WTC11 (cell line): Measurements from ENCODE around the gene CNDP2.

Experiments used
- CREM ChIP-seq: sonication (generic); formaldehyde crosslinking; IDR thresholded peaks from 2 replicates; pipeline ENCODE4 v1.8.1; 2022; ENCODE audit warnings: mild to moderate bottlenecking, missing genetic modification reagents, moderate library complexity
- FOXK1 ChIP-seq: sonication (generic); formaldehyde crosslinking; IDR thresholded peaks from 2 replicates; pipeline ENCODE4 v1.8.0; 2022; ENCODE audit warnings: mild to moderate bottlenecking, moderate library complexity, missing genetic modification reagents
- IRF2 ChIP-seq: sonication (generic); formaldehyde crosslinking; IDR thresholded peaks from 2 replicates; pipeline ENCODE4 v1.8.0; 2022; ENCODE audit warnings: low read depth, missing genetic modification reagents, borderline replicate concordance
- NFYB ChIP-seq: sonication (generic); formaldehyde crosslinking; conservative IDR thresholded peaks from 2 replicates; pipeline ENCODE4 v1.8.0; 2022; ENCODE audit warnings: low read depth, missing genetic modification reagents
- USF2 ChIP-seq: sonication (generic); formaldehyde crosslinking; IDR thresholded peaks from 2 replicates; pipeline ENCODE4 v1.8.1; 2023; ENCODE audit warnings: mild to moderate bottlenecking, missing genetic modification reagents, moderate library complexity
- ZNF263 ChIP-seq: sonication (generic); formaldehyde crosslinking; IDR thresholded peaks from 2 replicates; pipeline ENCODE4 v1.8.1; 2022; ENCODE audit warnings: low read depth, mild to moderate bottlenecking, moderate library complexity, missing genetic modification reagents
- TF ChIP-seq, protein P1 (sequence below): fragments of 200-600 bp; IDR thresholded peaks from 2 replicates; pipeline ENCODE4 v1.8.0; 2022; ENCODE audit warnings: antibody characterized with exemption
- TF ChIP-seq, protein P2 (sequence below): sonication (generic); formaldehyde crosslinking; conservative IDR thresholded peaks from 2 replicates; pipeline ENCODE4 v1.8.1; 2023; ENCODE audit warnings: mild to moderate bottlenecking, low read depth, missing genetic modification reagents, moderate library complexity

- TF ChIP-seq, protein P1, sequence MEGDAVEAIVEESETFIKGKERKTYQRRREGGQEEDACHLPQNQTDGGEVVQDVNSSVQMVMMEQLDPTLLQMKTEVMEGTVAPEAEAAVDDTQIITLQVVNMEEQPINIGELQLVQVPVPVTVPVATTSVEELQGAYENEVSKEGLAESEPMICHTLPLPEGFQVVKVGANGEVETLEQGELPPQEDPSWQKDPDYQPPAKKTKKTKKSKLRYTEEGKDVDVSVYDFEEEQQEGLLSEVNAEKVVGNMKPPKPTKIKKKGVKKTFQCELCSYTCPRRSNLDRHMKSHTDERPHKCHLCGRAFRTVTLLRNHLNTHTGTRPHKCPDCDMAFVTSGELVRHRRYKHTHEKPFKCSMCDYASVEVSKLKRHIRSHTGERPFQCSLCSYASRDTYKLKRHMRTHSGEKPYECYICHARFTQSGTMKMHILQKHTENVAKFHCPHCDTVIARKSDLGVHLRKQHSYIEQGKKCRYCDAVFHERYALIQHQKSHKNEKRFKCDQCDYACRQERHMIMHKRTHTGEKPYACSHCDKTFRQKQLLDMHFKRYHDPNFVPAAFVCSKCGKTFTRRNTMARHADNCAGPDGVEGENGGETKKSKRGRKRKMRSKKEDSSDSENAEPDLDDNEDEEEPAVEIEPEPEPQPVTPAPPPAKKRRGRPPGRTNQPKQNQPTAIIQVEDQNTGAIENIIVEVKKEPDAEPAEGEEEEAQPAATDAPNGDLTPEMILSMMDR = no peak
- no peak for TF ChIP-seq CREM (CRISPR knock-in tag)
- TF ChIP-seq FOXK1 (CRISPR knock-in tag) = no peak
- TF ChIP-seq IRF2 (CRISPR knock-in tag) = no peak
- TF ChIP-seq ZNF263 = no peak
- TF ChIP-seq NFYB (CRISPR knock-in tag) = no peak
- no peak for TF ChIP-seq USF2 (CRISPR knock-in tag)
- TF ChIP-seq, protein P2, sequence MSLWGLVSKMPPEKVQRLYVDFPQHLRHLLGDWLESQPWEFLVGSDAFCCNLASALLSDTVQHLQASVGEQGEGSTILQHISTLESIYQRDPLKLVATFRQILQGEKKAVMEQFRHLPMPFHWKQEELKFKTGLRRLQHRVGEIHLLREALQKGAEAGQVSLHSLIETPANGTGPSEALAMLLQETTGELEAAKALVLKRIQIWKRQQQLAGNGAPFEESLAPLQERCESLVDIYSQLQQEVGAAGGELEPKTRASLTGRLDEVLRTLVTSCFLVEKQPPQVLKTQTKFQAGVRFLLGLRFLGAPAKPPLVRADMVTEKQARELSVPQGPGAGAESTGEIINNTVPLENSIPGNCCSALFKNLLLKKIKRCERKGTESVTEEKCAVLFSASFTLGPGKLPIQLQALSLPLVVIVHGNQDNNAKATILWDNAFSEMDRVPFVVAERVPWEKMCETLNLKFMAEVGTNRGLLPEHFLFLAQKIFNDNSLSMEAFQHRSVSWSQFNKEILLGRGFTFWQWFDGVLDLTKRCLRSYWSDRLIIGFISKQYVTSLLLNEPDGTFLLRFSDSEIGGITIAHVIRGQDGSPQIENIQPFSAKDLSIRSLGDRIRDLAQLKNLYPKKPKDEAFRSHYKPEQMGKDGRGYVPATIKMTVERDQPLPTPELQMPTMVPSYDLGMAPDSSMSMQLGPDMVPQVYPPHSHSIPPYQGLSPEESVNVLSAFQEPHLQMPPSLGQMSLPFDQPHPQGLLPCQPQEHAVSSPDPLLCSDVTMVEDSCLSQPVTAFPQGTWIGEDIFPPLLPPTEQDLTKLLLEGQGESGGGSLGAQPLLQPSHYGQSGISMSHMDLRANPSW (CRISPR knock-in tag) = no peak
Measured at GRCh38 chr18:74562775-74563174, 66.6 kb downstream of the CNDP2 start.
